Mesenchymal stem cell (in vitro differentiated cells and primary cell): ENCODE results near the gene ANKH.
"Not testable (repeated sequence)": the region's sequence is repeated elsewhere in the genome, so short reads cannot be mapped to it uniquely, and the experiment has no call there.

Source experiments
- DNase-seq: peaks from one replicate; pipeline ENCODE4 v3.0.0-alpha.2; 2013
- H2AFZ ChIP-seq: one replicate; pipeline ENCODE4 v1.6.1; 2013; ENCODE audit warnings: low read depth, mild to moderate bottlenecking, control low read depth, inconsistent platforms, low read length, moderate library complexity
- H2AK5ac ChIP-seq: 2 replicates; pipeline ENCODE4 v1.6.1; 2013; ENCODE audit warnings: low read length, moderate library complexity, mild to moderate bottlenecking, inconsistent platforms; ENCODE audit not compliant: severe bottlenecking
- H2BK120ac ChIP-seq: one replicate; pipeline ENCODE4 v1.6.1; 2013; ENCODE audit warnings: low read depth, mild to moderate bottlenecking, inconsistent platforms, low read length, moderate library complexity
- H2BK12ac ChIP-seq, 2 experiments: one replicate each; pipeline ENCODE4 v1.6.1; 2013; ENCODE audit warnings: inconsistent platforms in 2 of 2, low read length in 2 of 2, mild to moderate bottlenecking in 2 of 2, moderate library complexity in 2 of 2, control low read depth in 1 of 2
- H2BK15ac ChIP-seq: one replicate; pipeline ENCODE4 v1.6.1; 2013; ENCODE audit warnings: mild to moderate bottlenecking, low read depth, inconsistent platforms; ENCODE audit not compliant: poor library complexity, severe bottlenecking
- H2BK5ac ChIP-seq: 2 replicates; pipeline ENCODE4 v1.6.1; 2013; ENCODE audit warnings: low read depth, mild to moderate bottlenecking, low read length, control low read depth, inconsistent platforms; ENCODE audit not compliant: poor library complexity, severe bottlenecking
- H3K14ac ChIP-seq, 2 experiments: one replicate each; pipeline ENCODE4 v1.6.1; 2013; ENCODE audit warnings: inconsistent platforms in 2 of 2, low read length in 2 of 2, control low read depth in 1 of 2, mild to moderate bottlenecking in 1 of 2, moderate library complexity in 1 of 2
- H3K18ac ChIP-seq, 2 experiments: one replicate each; pipeline ENCODE4 v1.6.1; 2013; ENCODE audit warnings: inconsistent platforms in 2 of 2, low read length in 2 of 2, control low read depth in 1 of 2, low read depth in 1 of 2, mild to moderate bottlenecking in 1 of 2
- H3K23ac ChIP-seq, 2 experiments: one replicate each; pipeline ENCODE4 v1.6.1; 2013; ENCODE audit warnings: inconsistent platforms in 2 of 2, low read length in 2 of 2, mild to moderate bottlenecking in 2 of 2, moderate library complexity in 2 of 2, control low read depth in 1 of 2
- H3K27ac ChIP-seq: 2 replicates; pipeline ENCODE4 v1.5.1; 2013; ENCODE audit warnings: mild to moderate bottlenecking, moderate library complexity, low read length, control low read depth, inconsistent platforms; ENCODE audit not compliant: poor library complexity, severe bottlenecking
- H3K27me3 ChIP-seq, 2 experiments: 2 replicates each; pipeline versions ENCODE4 v1.6.1 to v1.7.0; 2013; ENCODE audit warnings: low read length in 2 of 2, mild to moderate bottlenecking in 2 of 2, moderate library complexity in 2 of 2, control low read depth in 1 of 2, inconsistent platforms in 1 of 2; ENCODE audit not compliant: control insufficient read depth in 1 of 2, insufficient read depth in 1 of 2
- H3K36me3 ChIP-seq, 2 experiments: 2 replicates each; pipeline versions ENCODE4 v1.6.1 to v1.7.0; 2013; ENCODE audit warnings: low read length in 2 of 2, control low read depth in 1 of 2, inconsistent platforms in 1 of 2, low read depth in 1 of 2, mild to moderate bottlenecking in 1 of 2; ENCODE audit not compliant: insufficient read depth in 2 of 2, control insufficient read depth in 1 of 2
- H3K4ac ChIP-seq, 2 experiments: one replicate each; pipeline ENCODE4 v1.6.1; 2013; ENCODE audit warnings: inconsistent platforms in 2 of 2, low read length in 2 of 2, mild to moderate bottlenecking in 2 of 2, moderate library complexity in 2 of 2, control low read depth in 1 of 2, low read depth in 1 of 2
- H3K4me1 ChIP-seq: 2 replicates; pipeline ENCODE4 v1.6.1; 2013; ENCODE audit warnings: low read depth, low read length, control low read depth; ENCODE audit not compliant: control insufficient read depth, insufficient read depth
- H3K4me2 ChIP-seq: 2 replicates; pipeline ENCODE4 v1.6.1; 2013; ENCODE audit warnings: low read length, mild to moderate bottlenecking, inconsistent platforms; ENCODE audit not compliant: poor library complexity, severe bottlenecking
- H3K4me3 ChIP-seq, 2 experiments: 2 replicates each; pipeline versions ENCODE4 v1.5.1 to v1.7.0; 2013; ENCODE audit warnings: low read length in 2 of 2, mild to moderate bottlenecking in 2 of 2, control low read depth in 1 of 2, low read depth in 1 of 2; ENCODE audit not compliant: insufficient read depth in 1 of 2
- H3K79me1 ChIP-seq: replicated peaks from 2 replicates; pipeline ENCODE4 v1.6.1; 2013; ENCODE audit warnings: mild to moderate bottlenecking, control low read depth, low read length, inconsistent platforms; ENCODE audit not compliant: poor library complexity, severe bottlenecking
- H3K9ac ChIP-seq: 2 replicates; pipeline ENCODE4 v1.7.0; 2013; ENCODE audit warnings: mild to moderate bottlenecking, low read length, moderate library complexity
- H3K9me3 ChIP-seq: 2 replicates; pipeline ENCODE4 v1.7.0; 2013; ENCODE audit warnings: mild to moderate bottlenecking, low read length; ENCODE audit not compliant: control insufficient read depth
- H4K8ac ChIP-seq: one replicate; pipeline ENCODE4 v1.6.1; 2013; ENCODE audit warnings: inconsistent platforms, mild to moderate bottlenecking, low read length, moderate library complexity
- H4K91ac ChIP-seq: one replicate; pipeline ENCODE4 v1.6.1; 2013; ENCODE audit warnings: mild to moderate bottlenecking, low read length, inconsistent platforms
- WGBS: methylation state at CpG from one replicate; pipeline ENCODE4 v1.1.7; 2013; ENCODE audit warnings: mixed read lengths; 5-methylcytosine and 5-hydroxymethylcytosine counted together

Gene ANKH

GRCh38 chr5:14837423-14838122 is 34.0 kb downstream of the ANKH start:
- H3K27ac ChIP-seq, H2BK5ac ChIP-seq, H3K9me3 ChIP-seq, DNase-seq, H4K91ac ChIP-seq, H3K79me1 ChIP-seq, H3K27me3 ChIP-seq, H3K4me2 ChIP-seq, H3K4me1 ChIP-seq, H2AK5ac ChIP-seq, H2BK15ac ChIP-seq, H3K9ac ChIP-seq, H3K4me3 ChIP-seq, H3K23ac ChIP-seq, H3K18ac ChIP-seq, H3K14ac ChIP-seq, H2BK120ac ChIP-seq, H2BK12ac ChIP-seq, H3K4ac ChIP-seq, H4K8ac ChIP-seq, H2AFZ ChIP-seq: not testable (repeated sequence)
- peaks cover 0 to 16% of the 10 kb centered on the region in 2 experiments for H3K36me3 ChIP-seq
- WGBS: 100% methylated on average over 2 of the region's 7 CpGs

GRCh38 chr5:14834584-14835550 is 36.7 kb downstream of the ANKH start:
- H3K9me3 ChIP-seq: no peaks in the 10 kb centered on the region
- no peak overlapping the region for H2BK15ac ChIP-seq
- peaks cover 5% of the 10 kb centered on the region for H3K79me1 ChIP-seq
- no peak overlapping the region for H2BK12ac ChIP-seq
- H3K23ac ChIP-seq: no peak overlapping the region
- no peak overlapping the region for H3K18ac ChIP-seq
- no peak overlapping the region for H3K14ac ChIP-seq
- peaks cover 2% of the 10 kb centered on the region for H3K4me1 ChIP-seq
- H3K4ac ChIP-seq: no peak overlapping the region
- no peak overlapping the region for H2BK120ac ChIP-seq
- no peak overlapping the region for H2BK5ac ChIP-seq
- H2AFZ ChIP-seq: no peak overlapping the region
- 81% methylated on average over 7 of the region's 11 CpGs for WGBS
- H4K8ac ChIP-seq: no peak overlapping the region
- H3K36me3 ChIP-seq: peaks cover 0 to 7% of the 10 kb centered on the region in 2 experiments
- H2AK5ac ChIP-seq: no peak overlapping the region
- no peak overlapping the region for H4K91ac ChIP-seq
- no peak overlapping the region for H3K4me2 ChIP-seq
- no peak overlapping the region for H3K27ac ChIP-seq
- no peaks in the 10 kb centered on the region for H3K27me3 ChIP-seq
- H3K9ac ChIP-seq: no peak overlapping the region
- H3K4me3 ChIP-seq: no peak overlapping the region
- DNase-seq: no peak

GRCh38 chr5:14834062-14834461 is 37.5 kb downstream of the ANKH start:
- H2BK5ac ChIP-seq: no peak overlapping the region
- H3K79me1 ChIP-seq: peaks cover 5% of the 10 kb centered on the region
- H3K14ac ChIP-seq: no peak overlapping the region
- H2BK15ac ChIP-seq: no peak overlapping the region
- H3K9me3 ChIP-seq: no peaks in the 10 kb centered on the region
- DNase-seq: no peak
- H3K18ac ChIP-seq: no peak overlapping the region
- no peak overlapping the region for H3K4me3 ChIP-seq
- H3K4ac ChIP-seq: no peak overlapping the region
- H3K4me1 ChIP-seq: peaks cover 2% of the 10 kb centered on the region
- no peak overlapping the region for H3K27ac ChIP-seq
- no peak overlapping the region for H2BK12ac ChIP-seq
- peaks cover 0 to 7% of the 10 kb centered on the region in 2 experiments for H3K36me3 ChIP-seq
- no peak overlapping the region for H2BK120ac ChIP-seq
- H4K8ac ChIP-seq: no peak overlapping the region
- no peak overlapping the region for H4K91ac ChIP-seq
- WGBS: 100% methylated on average over 1 of the region's 2 CpGs
- no peak overlapping the region for H3K9ac ChIP-seq
- H3K4me2 ChIP-seq: no peak overlapping the region
- no peak overlapping the region for H2AK5ac ChIP-seq
- no peak overlapping the region for H3K23ac ChIP-seq
- H2AFZ ChIP-seq: no peak overlapping the region
- H3K27me3 ChIP-seq: no peaks in the 10 kb centered on the region

GRCh38 chr5:14831006-14831338 is 40.6 kb downstream of the ANKH start:
- Histone ChIP-seq H3K4ac (no peak overlapping the region), H2AK5ac (no peak overlapping the region), H3K14ac (no peak overlapping the region), H3K36me3 (peaks cover 0 to 10% of the 10 kb centered on the region in 2 experiments), H2BK120ac (no peak overlapping the region), H3K4me1 (peaks cover 2% of the 10 kb centered on the region), H3K4me3 (no peak overlapping the region), H3K79me1 (peaks cover 6% of the 10 kb centered on the region), H3K9ac (no peak overlapping the region), H3K18ac (no peak overlapping the region), H3K9me3 (no peaks in the 10 kb centered on the region), H3K4me2 (no peak overlapping the region), H2AFZ (no peak overlapping the region), H4K8ac (no peak overlapping the region), H2BK15ac (no peak overlapping the region), H2BK12ac (no peak overlapping the region), H3K27ac (no peak overlapping the region), H3K23ac (no peak overlapping the region), H3K27me3 (no peaks in the 10 kb centered on the region), H4K91ac (no peak overlapping the region), H2BK5ac (no peak overlapping the region)
- WGBS: no CpG with 5 or more reads among the region's 2 CpGs
- no peak for DNase-seq
